HFFc6 (cell line): ENCODE results near the gene STAT1. TPM values are rescaled to one million over a fixed set of nuclear protein-coding genes. Genes with fewer than 3 reads are reported as not detected.

Experiments
- DNase-seq: peaks from one replicate; pipeline ENCODE4 v3.0.0-alpha.2; 2018
- H3K27ac Mint-ChIP-seq: 2 replicates; pipeline ENCODE4 v1.8.0; 2020; ENCODE audit warnings: mild to moderate bottlenecking, mixed read lengths
- H3K27me3 Mint-ChIP-seq: 2 replicates; pipeline ENCODE4 v1.8.0; 2021; ENCODE audit warnings: mild to moderate bottlenecking, moderate library complexity, mixed read lengths; ENCODE audit not compliant: insufficient read depth
- H3K36me3 Mint-ChIP-seq: 2 replicates; pipeline ENCODE4 v1.8.0; 2021; ENCODE audit warnings: low read depth, mixed read lengths
- H3K4me1 Mint-ChIP-seq: 2 replicates; pipeline ENCODE4 v1.8.0; 2020; ENCODE audit warnings: low read depth, mixed read lengths
- H3K4me3 Mint-ChIP-seq: 2 replicates; pipeline ENCODE4 v1.8.0; 2020; ENCODE audit warnings: mild to moderate bottlenecking, moderate library complexity, mixed read lengths
- H3K9me3 Mint-ChIP-seq: 2 replicates; pipeline ENCODE4 v1.8.0; 2020; ENCODE audit warnings: mild to moderate bottlenecking, mixed read lengths
- total RNA-seq, 6 experiments: library from RNA; stranded (reverse); fragmentation: NEBNext Ultra II Directional; extraction: Animal tissue kit (Norgen Biotek cat#: 25700); gene quantifications; 2 replicates in 1 of 6; 3 replicates in 5 of 6; pipeline ENCODE4 v1.2.3, GENCODE V29; 2021
- TF ChIP-seq, protein P1 (sequence below): fragments of 200-600 bp; sonication (generic); IDR thresholded peaks from 2 replicates; pipeline ENCODE4 v1.5.0; 2021; ENCODE audit warnings: antibody characterized with exemption, mild to moderate bottlenecking

The STAT1 gene
- total RNA-seq, 6 experiments from 2014 or later = 91.6 to 154 (median 138) TPM

DNA sequence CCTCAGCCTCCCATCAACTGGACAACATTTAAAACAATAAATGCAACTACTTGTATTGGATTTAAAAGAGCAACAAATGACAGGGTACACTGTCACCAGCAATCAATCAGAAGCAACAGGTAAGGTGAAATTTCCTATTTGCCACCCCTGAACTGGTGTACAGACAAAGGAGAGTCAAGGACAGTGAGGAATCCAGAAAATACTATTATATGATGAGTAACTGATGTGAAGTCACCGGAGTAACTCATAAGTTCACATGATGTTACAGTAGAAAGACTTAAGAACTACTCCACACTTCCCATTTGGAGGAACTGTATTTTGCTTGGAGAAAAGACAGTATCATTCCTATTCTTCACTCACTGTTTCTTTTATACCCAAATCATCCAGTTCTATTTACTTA is 4.1 kb upstream of the STAT1 start:
- Mint-ChIP-seq H3K4me3 (no peak overlapping the region), H3K9me3 (no peaks in the 10 kb centered on the region), H3K27ac (no peak overlapping the region), H3K36me3 (no peaks in the 10 kb centered on the region), H3K27me3 (no peaks in the 10 kb centered on the region), H3K4me1 (peaks cover 12% of the 10 kb centered on the region; the same call in 1 of the 2 replicates)
- DNase-seq = no peak
- TF ChIP-seq, protein P1, sequence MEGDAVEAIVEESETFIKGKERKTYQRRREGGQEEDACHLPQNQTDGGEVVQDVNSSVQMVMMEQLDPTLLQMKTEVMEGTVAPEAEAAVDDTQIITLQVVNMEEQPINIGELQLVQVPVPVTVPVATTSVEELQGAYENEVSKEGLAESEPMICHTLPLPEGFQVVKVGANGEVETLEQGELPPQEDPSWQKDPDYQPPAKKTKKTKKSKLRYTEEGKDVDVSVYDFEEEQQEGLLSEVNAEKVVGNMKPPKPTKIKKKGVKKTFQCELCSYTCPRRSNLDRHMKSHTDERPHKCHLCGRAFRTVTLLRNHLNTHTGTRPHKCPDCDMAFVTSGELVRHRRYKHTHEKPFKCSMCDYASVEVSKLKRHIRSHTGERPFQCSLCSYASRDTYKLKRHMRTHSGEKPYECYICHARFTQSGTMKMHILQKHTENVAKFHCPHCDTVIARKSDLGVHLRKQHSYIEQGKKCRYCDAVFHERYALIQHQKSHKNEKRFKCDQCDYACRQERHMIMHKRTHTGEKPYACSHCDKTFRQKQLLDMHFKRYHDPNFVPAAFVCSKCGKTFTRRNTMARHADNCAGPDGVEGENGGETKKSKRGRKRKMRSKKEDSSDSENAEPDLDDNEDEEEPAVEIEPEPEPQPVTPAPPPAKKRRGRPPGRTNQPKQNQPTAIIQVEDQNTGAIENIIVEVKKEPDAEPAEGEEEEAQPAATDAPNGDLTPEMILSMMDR = no peak

DNA sequence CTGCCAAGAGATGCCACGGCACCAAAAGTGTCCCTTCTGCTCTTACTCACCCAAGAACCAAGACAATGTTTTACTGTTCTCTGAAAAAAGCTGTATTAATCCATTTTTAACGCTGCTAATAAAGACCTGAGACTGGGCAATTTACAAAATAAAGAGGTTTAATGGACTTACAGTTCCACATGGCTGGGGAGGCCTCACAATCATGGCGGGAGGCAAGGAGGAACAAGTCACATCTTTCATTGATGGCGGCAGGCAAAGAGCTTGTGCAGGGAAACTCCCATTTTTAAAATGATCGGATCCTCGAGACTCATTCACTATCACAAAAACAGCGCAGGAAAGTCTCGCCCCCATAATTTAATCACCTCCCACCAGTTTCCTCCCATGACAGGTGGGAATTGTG is 1.9 kb upstream of the STAT1 start:
- Mint-ChIP-seq H3K4me3 (no peak overlapping the region), H3K27me3 (peaks cover 1% of the 10 kb centered on the region; the same call in 1 of the 2 replicates), H3K27ac (no peak overlapping the region), H3K9me3 (no peaks in the 10 kb centered on the region), H3K4me1 (peaks cover 20% of the 10 kb centered on the region), H3K36me3 (no peaks in the 10 kb centered on the region; the same call in 1 of the 2 replicates)
- TF ChIP-seq, protein P1 = no peak
- no peak for DNase-seq

DNA sequence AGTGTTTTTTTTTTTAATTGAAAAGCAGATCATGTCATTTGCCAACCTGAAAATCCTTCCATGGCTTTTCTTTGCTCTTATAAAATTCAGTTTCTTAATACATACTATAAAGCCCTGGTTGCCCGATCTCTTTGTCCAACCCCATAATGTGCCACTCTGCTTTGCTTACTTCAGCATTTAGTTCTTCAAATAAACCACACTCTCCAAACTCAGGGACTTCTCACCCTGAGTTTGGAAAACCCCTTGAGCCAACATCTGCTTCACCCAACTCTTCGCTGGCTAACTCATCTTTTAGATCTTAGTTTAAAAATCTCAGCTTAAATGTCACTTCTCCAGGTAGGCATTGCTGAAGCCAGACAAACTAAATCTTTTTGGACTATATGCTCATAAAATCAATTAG is 1.3 kb upstream of the STAT1 start:
- TF ChIP-seq, protein P1 = no peak
- H3K27ac Mint-ChIP-seq = no peak overlapping the region
- H3K4me1 Mint-ChIP-seq = peaks cover 25% of the 10 kb centered on the region
- H3K9me3 Mint-ChIP-seq = no peaks in the 10 kb centered on the region
- H3K27me3 Mint-ChIP-seq = peaks cover 2% of the 10 kb centered on the region; the same call in 1 of the 2 replicates
- no peak for DNase-seq
- H3K36me3 Mint-ChIP-seq = peaks cover 2% of the 10 kb centered on the region; the same call in 1 of the 2 replicates
- no peak overlapping the region for H3K4me3 Mint-ChIP-seq

DNA sequence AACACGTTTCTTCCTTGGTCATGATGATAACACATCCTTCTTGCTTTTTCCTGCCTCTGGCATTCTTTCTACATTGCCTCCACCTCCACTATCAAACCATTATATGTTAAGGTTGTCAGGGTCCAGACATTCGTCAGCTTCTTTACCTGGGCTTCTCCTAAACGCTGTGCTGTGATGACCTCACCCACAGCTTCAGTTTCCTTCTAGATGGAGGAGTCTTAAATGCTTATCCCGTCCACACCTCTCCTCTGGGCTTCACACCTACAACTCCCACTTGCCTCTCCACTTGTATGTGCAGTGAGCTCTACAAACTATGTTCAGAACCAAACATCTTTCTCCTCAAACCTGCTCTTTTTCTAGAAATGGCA is 666 bp upstream of the STAT1 start:
- Mint-ChIP-seq H3K4me3 (no peak overlapping the region), H3K36me3 (peaks cover 8% of the 10 kb centered on the region; the same call in 1 of the 2 replicates), H3K9me3 (no peaks in the 10 kb centered on the region)

DNA sequence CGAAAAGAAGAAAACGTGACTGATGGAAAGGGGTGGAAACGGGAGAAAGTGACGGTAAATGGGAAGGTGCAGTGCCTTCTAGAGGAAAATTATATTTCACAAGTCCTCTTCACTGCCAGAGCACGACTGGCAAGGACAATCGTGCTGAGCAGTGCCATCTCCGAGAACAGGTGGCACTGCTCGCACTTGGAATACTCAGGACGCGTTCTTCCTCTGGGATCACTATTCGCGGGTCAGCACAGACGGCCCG is 364 bp downstream of the STAT1 start:
- H3K4me1 Mint-ChIP-seq = peaks cover 25% of the 10 kb centered on the region
- no peak overlapping the region for H3K4me3 Mint-ChIP-seq
- TF ChIP-seq, protein P1 = no peak
- H3K27me3 Mint-ChIP-seq = peaks cover 2% of the 10 kb centered on the region; the same call in 1 of the 2 replicates
- H3K36me3 Mint-ChIP-seq = peaks cover 13% of the 10 kb centered on the region; the same call in 1 of the 2 replicates
- H3K27ac Mint-ChIP-seq = no peak overlapping the region
- H3K9me3 Mint-ChIP-seq = no peaks in the 10 kb centered on the region
- peak; percentile 46 for DNase-seq

More for the DNA sequence above, 666 bp upstream of the STAT1 start:
- H3K4me1 Mint-ChIP-seq = peaks cover 31% of the 10 kb centered on the region
- H3K27me3 Mint-ChIP-seq = peaks cover 2% of the 10 kb centered on the region; the same call in 1 of the 2 replicates
- H3K27ac Mint-ChIP-seq = no peak overlapping the region
- TF ChIP-seq, protein P1 = no peak
- no peak for DNase-seq
